HG03066 (cell line): Measurements from ENCODE around the gene GLT1D1.

ENCODE experiments used
- ATAC-seq: cut with Tn5 transposase; IDR thresholded peaks from one replicate; pipeline ENCODE4 v1.9.1; 2021; ENCODE audit warnings: low read depth; ENCODE audit not compliant: unreplicated experiment

GLT1D1 gene

DNA sequence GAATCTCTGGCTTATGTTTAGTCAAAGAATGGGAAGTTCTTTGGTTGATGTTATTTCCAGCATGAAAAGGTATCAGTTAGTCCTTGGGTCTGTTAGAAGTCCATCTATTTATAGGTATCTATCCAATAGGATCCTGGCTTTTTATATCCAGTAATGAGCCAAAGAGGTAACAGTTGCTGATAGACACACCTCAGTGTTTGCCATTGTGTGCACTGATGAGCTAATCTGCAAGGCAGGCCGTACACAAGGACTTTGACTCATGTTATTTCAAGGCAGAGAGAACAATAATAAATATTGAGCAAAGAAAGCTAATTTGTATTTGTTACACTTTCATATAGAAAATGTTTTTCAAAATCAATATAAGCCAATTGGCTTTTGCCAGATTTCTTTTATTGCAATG lies 56.4 kb downstream of the GLT1D1 start:
- no peak for ATAC-seq

DNA sequence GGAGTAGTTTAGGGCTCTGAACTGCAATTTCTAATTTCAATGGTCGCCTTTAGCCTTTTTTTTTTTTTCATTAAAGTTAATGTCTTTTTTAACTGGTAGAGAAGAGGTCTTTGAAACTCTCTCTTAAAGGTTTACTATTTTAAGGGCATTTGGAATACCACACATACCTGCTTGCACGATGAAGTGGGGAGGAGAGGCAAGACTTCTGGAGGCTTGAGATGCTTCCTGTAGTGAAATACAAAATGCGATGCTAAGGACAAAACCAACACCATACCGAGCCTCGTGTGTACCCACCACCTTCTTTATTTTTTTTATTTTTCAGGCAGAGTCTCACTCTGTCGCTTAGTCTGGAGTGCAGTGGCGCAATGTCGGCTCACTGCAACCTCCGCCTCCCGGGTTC lies 57.4 kb downstream of the GLT1D1 start:
- ATAC-seq = no peak

DNA sequence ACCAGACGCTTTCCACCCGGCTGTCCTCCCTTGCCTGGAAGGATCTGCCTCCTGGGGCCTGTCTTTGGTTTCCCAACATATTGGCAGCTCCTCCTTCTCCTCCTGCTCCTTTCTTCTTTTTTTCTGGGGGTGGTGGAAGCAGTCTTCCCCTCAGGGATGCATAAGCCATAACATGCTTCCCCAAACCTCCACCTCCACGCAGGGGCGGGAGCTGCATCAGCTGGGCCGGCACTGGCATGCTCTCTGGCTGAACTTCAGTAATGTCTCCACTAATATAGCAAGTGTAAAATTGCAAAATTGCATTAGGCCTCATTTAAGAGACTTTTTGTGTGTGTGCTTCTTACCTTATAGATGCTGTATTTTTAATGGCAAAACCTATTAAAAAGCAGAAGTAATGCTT lies 58.6 kb downstream of the GLT1D1 start:
- no peak for ATAC-seq

DNA sequence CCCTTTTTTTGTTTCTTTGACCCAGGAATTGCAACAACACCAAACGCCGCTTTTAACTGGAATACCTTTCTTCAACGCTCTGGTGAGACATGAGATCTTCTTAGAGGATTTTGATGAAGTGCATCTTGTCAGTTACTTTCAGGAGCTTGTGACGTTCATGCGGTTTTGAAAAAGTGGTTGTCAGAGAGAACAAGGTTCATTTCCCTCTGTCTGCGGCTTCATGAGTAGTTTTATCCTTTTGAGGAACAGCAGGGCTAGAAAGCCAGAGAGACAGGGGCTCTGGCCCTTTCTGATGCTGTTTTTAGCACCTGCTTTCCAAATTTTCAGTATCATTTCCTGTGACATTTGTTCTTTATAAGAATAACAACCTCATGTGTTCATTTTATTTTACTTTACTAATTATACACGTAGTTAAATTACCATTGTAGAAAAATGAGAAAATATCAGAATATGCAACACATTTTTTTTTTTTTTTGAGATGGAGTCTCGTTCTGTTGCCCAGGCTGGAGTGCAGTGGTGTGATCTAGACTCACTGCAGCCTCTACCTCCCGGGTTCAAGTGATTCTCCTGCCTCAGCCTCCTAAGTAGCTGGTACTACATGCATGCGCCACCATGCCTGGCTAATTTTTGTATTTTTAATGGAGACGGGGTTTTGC lies 61.8 kb downstream of the GLT1D1 start:
- no peak for ATAC-seq

DNA sequence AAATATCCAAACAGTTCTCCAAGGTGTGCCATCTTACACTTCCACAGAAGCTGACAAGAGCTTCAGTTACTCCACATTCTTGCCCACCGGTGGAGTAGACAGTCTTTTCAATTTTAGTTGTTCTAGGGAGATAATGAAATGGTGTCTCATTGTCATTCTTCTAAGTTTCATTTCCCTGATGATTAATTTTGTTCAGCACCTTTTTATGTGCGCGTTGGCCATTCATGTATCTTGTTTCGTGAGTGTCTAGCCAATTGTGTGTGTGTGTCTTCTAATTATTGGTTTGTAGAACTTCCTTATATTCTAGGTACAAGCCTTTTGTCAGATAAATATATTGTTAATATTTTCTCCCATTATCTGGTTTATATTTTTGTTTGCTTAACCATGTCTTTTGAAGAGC lies 63.1 kb downstream of the GLT1D1 start:
- no peak for ATAC-seq

DNA sequence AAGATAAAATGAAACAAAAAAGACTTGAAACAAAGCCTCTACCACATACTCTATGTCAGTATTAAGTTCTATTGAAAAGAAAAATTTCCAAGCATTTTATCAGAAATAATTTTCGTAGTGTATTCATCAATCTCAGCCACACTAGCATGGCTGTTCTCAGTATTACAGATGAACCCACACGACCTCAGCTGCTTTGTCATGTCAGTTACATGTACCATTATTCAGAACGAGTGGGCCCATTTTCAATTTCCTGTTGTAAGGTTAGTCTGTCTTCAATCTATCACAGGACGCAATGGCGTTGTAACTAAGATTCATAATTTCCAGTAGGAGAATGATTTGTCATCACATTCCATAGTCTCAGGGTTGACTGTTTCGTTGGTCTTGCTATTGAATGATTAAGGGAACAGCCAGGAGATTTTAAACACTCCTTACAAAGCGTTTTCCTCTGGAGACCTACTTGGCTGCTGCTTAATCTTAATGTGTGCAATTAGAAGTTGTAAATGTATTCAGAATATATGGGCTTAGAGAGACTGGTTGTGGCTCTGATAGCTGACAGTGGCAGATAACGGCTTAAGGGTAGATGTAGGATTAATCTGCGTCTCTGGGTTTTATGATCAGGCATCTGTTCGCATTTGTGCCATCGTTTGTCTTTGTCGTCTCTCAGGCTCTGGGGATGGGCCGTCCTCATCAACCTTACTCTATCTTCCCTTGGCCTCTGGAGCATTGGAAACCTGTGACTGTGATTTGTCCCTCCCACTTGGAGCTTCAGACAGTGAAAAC lies 65.4 kb downstream of the GLT1D1 start:
- no peak for ATAC-seq

DNA sequence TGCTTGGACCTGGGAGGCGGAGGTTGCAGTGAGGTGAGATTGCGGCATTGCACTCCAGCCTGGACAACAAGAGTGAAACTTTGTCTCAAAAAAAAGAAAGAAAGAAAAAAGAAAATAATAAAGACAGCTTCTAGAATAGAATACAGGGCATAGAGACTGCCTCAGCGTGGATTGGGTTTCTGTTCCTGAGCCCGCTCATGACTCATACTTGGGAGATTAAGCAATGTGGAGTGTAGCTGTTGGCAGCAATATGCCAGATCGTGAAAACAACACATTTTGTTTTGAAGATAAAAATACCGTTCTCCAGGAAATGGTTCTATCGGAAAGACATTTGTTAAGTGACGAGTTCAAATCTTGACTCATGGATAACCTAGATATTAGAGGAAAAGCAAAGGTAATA lies 67.2 kb downstream of the GLT1D1 start:
- ATAC-seq = no peak

DNA sequence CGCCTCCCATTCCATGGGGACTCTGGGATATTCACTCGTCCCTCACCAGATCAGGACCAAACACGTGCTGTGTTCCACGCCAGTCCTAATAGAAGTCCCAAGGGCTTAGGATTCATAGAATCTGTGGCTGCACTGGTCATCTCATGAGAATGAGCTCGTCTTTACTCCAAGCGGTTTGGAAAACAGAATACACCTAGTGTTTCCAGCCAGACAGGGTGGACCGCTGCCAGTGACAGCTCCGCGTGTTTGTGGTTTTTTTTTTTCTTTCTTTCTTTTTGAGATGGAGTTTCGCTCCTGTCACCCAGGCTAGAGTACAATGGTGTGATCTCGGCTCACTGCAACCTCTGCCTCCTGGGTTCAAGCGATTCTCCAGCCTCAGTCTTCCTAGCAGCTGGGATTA lies 75.1 kb downstream of the GLT1D1 start:
- no peak for ATAC-seq

DNA sequence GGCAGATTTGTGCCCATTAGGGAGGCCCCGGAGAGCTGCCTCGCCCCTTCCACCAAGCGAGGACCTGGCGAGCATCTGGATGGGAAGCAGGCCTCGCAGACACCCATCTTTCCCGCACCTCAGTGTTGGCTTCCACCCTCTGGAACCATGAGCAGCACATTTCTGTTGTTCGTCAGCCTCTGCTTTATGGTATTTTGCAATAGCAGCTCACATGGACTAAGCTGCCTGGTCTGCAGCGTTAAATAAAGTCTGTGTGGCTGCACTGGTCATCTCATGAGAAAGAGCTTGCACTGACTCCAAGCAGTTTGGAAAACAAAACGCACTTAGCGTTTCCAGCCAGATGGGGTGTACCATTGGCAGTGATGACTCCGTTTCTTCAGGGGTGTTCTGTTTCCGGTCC lies 75.8 kb downstream of the GLT1D1 start:
- no peak for ATAC-seq

DNA sequence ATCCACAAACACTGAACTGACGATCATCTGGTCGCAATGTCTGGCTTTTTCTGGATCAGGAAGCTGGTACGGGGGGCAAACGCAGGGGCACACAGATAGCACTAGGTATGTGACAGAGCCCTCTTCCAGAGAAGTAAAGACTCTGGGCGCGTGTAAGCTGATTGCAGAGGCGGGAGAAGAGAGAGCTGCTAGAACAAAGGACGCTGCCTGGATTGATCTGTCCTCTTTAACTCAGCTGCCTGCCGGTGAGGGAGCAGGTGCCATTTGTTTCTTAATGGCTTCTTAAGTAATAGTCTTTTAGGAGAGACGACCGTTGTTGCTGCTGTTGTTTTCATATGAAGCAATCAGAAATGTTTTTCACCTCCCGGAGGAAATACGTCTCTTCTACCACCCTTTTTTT lies 77.3 kb downstream of the GLT1D1 start:
- no peak for ATAC-seq

DNA sequence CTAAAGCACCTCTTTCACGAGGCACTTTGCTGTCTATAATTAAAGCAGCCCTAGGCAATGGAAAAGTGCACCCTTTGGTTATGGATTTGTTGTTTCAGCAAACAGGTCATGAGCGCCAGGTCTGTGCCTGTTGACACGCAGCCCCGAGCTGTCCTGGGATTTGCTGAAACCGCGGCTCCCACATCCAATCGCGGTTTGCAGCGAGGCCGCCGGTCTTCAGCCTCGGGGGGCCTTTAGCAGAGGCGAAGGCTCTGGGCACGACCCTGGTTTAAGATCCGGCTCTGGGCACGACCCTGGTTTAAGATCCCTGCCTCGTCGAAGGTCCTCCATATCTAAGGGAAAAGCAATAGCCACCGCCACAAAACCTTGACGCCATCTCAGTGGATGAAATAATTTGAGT lies 79.2 kb downstream of the GLT1D1 start:
- ATAC-seq = no peak

DNA sequence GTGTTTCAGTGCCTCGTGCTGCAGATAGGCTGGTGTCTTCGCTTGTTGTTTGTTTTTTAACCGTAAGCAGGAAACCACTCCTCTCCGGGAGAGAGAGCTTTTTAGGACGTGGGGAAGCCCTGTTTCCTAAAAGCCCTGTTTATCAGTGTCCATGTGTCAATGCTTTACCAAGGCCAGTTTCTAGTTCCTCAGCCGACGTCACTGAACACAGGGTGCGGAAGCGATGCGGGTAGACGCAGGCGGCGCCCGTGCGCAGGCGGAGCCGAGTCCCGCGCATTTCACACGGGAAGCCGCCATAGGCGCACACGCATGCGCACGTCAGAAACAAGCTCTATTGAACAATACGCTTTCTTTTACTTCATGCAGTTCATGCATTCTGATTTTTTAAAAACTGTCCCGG lies 79.8 kb downstream of the GLT1D1 start:
- no peak for ATAC-seq

DNA sequence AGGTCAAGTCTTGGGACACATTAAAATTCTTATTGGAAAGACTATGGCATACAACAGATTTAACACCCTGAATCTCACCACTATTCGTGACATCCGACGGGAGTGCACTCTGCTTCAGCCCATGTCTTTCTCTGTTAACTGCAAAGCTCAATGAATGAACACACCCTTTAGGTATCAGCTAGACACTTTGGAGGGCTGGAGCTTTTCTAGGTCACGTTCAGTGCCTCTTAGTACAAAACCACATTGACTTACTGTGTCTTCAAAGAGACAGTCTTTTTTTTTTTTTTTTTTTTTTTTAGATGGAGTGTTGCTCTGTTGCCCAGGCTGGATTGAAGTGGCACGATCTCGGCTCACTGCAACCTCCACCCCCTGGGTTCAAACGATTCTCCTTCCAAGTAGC lies 80.6 kb downstream of the GLT1D1 start:
- no peak for ATAC-seq

DNA sequence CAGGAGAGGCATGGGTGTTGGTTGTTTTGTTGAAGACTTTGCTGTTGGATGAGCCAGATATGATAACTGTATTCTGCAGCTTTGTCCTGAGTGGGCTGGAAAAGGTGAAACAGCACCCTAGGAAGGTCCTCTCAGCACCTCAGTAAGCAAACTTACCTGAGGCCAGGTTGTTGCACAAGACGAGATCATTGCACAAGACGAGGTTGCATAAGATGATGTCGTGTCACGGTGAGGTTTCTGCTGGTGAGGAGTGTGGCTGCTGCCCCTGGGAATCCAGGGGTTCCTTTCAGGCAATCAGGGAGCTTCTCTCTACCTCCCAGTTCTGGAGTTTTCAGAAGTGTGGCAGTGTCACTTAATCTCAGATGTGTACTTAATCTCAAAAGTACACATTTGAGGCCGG lies 85.6 kb downstream of the GLT1D1 start:
- no peak for ATAC-seq

DNA sequence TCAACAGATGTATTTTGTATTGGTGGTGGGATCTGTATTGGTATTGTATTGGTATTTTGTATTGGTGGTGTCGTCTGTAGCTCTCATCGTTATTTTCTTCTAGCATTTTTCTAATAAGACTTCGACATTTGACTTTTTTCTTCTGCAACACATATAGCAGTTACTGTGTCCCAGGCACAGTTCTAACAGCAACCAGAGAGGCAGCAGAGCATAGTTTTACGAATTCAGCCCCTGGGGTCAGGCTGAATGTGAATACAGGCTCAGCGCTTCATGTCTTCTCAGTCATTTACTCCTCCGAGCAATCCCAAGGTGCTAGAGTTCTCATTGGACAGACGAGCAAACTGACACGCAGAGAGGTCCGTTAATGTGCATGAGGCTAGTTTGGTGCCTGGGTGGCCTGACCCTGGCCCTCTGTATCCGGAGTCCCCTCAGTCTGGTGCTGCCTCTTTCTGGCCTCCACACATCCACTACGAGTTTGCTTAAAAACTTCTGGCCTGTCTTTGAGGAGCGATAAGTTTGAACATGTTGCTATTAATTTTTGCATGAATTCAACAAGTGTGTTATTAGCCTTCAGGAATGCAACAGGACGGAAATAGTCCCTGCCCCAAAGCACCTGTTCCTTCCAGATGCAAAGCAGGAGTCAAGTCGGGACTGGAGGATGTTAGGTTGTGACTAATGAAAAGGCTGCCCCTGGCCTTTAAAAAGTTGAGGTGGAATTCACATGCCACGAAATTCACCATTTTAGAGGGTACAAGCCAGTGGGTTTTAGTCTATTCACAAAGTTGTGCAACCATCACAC lies 87.0 kb downstream of the GLT1D1 start:
- ATAC-seq = no peak

DNA sequence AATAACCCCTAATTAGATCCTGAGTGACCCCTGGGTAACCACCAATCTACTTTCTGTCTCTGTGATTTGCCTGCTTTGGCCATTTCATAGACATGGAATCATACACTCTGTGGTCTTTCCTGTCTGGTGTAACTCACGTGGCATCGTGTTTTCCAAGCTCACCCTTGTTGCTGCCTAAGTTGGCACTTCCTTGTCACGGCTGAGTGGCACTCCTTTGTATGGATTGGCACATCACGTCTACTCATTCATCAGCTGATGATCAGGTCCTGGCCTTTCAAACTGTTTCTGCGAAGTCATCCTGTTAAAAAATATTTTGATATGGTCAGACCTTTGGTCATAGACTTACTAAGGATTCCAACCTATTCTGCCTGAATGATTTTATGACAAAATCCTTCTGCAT lies 87.7 kb downstream of the GLT1D1 start:
- no peak for ATAC-seq

DNA sequence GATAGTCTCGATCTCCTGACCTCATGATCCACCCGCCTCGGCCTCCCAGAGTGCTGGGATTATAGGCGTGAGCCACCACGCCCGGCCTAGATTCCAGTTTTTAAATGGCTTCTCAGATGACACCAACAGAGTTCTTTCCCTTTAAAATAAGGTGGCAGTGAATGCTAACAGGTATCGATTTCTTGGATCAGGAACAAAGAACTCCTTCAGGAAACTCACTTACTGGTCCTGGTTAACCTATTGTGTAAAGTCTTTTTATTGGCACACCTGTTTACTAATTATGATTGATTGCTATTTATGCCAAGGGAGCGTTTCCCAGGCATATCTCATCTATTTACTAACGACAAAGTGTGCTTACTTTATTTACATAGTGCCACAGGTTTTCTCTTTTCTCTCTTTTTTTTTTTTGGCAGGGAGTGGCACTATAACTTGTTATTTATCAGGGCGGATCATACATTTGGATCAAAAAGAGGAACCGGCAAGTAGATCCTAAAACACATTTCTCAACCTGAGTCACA lies 89.7 kb downstream of the GLT1D1 start:
- no peak for ATAC-seq

DNA sequence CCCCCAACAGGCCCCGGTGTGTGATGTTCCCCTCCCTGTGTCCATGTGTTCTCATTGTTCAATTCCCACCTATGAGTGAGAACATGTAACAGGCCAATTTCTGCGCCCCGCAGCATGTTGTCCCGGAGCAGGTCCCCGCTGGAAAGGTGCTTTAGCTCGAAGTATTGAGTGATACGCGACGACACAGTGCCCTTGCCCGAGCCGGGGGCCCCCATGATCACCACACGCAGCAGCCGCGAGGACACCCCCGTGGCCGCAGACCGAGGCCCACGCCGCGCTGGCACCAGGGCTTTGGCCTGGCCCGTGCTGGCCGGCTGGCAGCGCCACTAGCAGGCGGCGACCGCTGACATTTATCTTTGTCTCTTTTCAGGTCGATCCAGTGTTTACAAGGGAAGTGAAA lies 91.7 kb downstream of the GLT1D1 start:
- no peak for ATAC-seq

DNA sequence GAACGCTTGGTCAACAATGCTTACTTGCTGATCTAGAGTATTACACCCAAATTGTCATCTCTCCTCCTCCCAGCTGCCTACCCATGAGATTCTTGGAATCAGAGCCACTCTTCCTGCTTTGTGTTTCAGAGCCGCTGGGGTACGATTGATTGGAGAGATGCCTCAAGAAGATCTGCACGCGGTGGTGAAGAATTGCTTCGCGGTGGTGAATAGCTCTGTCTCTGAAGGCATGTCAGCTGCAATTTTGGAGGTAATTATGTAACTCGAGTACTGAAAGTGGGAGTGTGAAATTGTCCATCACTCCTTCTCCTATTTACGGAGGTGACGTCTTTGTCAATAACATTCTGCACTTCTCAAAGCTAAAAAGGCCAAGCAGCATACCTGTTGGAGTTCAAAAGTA lies 93.9 kb downstream of the GLT1D1 start:
- ATAC-seq = no peak

DNA sequence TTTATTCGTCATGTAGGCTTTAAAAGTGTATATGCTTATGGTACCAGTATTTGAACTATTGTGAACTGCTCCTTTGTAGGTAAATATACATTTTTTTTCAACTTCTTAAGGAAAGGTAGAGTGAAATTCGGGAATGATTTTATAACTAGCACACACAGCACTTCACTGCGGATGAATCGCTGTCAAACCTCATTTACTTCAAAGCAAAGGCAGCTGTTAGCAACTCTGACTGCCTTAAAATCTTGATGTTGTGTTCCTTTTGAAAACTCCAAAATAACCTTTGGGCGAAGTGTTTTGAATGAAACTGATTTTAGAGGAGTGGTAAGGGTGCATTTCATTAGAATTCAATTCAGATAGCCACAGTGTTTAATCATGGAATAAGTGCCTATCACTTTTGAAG lies 95.8 kb downstream of the GLT1D1 start:
- ATAC-seq = no peak

DNA sequence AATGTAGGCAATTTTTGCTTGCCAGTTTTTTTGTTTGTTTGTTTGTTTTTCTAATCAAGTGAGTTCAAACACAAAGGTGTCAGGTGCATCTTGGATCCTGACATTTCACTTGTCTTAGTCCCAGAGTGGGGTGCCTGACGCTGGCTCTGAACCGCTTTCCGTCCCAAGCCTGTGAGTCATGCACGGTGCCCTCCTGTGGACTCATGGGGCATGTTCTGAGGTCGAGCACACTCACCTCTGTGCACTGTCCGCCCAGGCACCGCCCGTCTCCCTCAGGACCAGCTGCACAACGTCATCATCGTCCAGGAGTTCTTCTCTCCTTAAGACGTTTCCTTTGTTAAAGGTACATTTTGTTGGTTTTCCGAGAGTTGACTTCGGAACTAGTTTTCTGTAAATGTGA lies 98.2 kb downstream of the GLT1D1 start:
- ATAC-seq = no peak
